Fibroblast of skin of left biceps (primary cell): ENCODE measurements around the gene KRTDAP.

Source experiments
- DNase-seq, 2 experiments: peaks; one replicate each; pipeline ENCODE4 v3.0.0-alpha.2; 2013; ENCODE audit warnings: low read depth in 2 of 2

Gene KRTDAP

GRCh38 chr19:35454663-35455062 is 35.6 kb downstream of the KRTDAP start:
- no peak for DNase-seq

GRCh38 chr19:35451338-35452096 is 38.7 kb downstream of the KRTDAP start:
- no peak for DNase-seq

- DNase-seq, result no peak
Measured at GRCh38 chr19:35449359-35450043, 40.8 kb downstream of the KRTDAP start.

GRCh38 chr19:35447606-35448469 is 42.4 kb downstream of the KRTDAP start, which contains the start of gene FFAR2:
TSS of gene FFAR2 (plus strand) at chr19:35448257. CDS start at chr19:35449715, 1,458 bp downstream.
- DNase-seq, result no peak

- no peak for DNase-seq
Measured at GRCh38 chr19:35445826-35446593, 44.3 kb downstream of the KRTDAP start.

- no peak for DNase-seq
Measured at GRCh38 chr19:35444735-35445134, 45.5 kb downstream of the KRTDAP start.

- DNase-seq, result no peak
Measured at GRCh38 chr19:35442091-35442490, 48.2 kb downstream of the KRTDAP start.

GRCh38 chr19:35439921-35440320 is 50.3 kb downstream of the KRTDAP start:
- no peak for DNase-seq

- no peak for DNase-seq
Measured at GRCh38 chr19:35438527-35438926, 51.7 kb downstream of the KRTDAP start.

- no peak for DNase-seq
Measured at GRCh38 chr19:35438096-35438495, 52.2 kb downstream of the KRTDAP start.

- DNase-seq, result no peak
Measured at GRCh38 chr19:35437406-35437951, 52.8 kb downstream of the KRTDAP start.
